Peyer's patch (tissue), 4 donors: ENCODE measurements around the gene SNX18.

Experiments
- CTCF ChIP-seq, 6 experiments: fragments of 450-650 bp in 4 of 6; fragments of 200-600 bp in 2 of 6; sonication (generic) in 1 of 6; IDR thresholded peaks; one replicate each; pipeline ENCODE4 v1.5.1; 2017 to 2019; ENCODE audit warnings: antibody characterized with exemption in 6 of 6, mild to moderate bottlenecking in 3 of 6, moderate library complexity in 1 of 6
- POLR2A ChIP-seq, 2 donors: fragments of 450-650 bp; IDR thresholded peaks; one replicate each; pipeline ENCODE4 v1.5.1; 2017; ENCODE audit warnings: antibody characterized with exemption in 2 of 2, mild to moderate bottlenecking in 2 of 2, moderate library complexity in 2 of 2

GRCh38 chr5:54561651-54562050 lies 44.1 kb downstream of the SNX18 start:
- no peak for TF ChIP-seq POLR2A (IDR thresholded peaks at IDR 0.05)
- no peak for TF ChIP-seq CTCF (IDR thresholded peaks at IDR 0.05)
